Left colon (tissue), 2 donors: ENCODE measurements around the gene CRADD. TPM values are rescaled to one million over a fixed set of nuclear protein-coding genes. Genes with fewer than 3 reads are reported as not detected.
"Not testable (repeated sequence)": the region's sequence is repeated elsewhere in the genome, so short reads cannot be mapped to it uniquely, and the experiment has no call there.

Experiments used
- ATAC-seq: fragments of 200-7000 bp; cut with Tn5 transposase; one replicate; pipeline ENCODE4 v1.9.1; 2020; ENCODE audit warnings: mild to moderate bottlenecking, moderate library complexity
- DNase-seq, 2 donors: peaks; one replicate each; pipeline ENCODE4 v3.0.0-alpha.2; 2020
- intact Hi-C, 2 donors: fragments of 100-400 bp; cut with DNase I in 1 of 2; cut with micrococcal nuclease in 1 of 2; formaldehyde crosslinking; loops; one replicate each; pipeline versions ENCODE4 v1.11.2 to v1.14.0; 2022; cut with DNase I, micrococcal nuclease
- total RNA-seq, 2 donors: library from RNA; stranded (reverse); fragmentation: NEBNext Ultra II Directional; extraction: Animal tissue kit (Norgen Biotek cat#: 25700); gene quantifications; one replicate each; pipeline ENCODE4 v1.2.1, GENCODE V29; 2021
- donor health status: DM: no; HTN: no; CAD: no.
- donor health status: DM: yes; HTN: yes; CAD: no.

Gene CRADD
- total RNA-seq, 2 donors from 2014 or later = 22.1 to 27.6 TPM

- intact Hi-C loops = no loop called here
- ATAC-seq = no peak
Measured at GRCh38 chr12:93921521-93921920, 244.3 kb downstream of the CRADD start.

GRCh38 chr12:93922583-93923006, 245.4 kb downstream of the CRADD start:
- intact Hi-C loops = no loop called here

More at GRCh38 chr12:93921521-93921920, 244.3 kb downstream of the CRADD start:
- no peak for DNase-seq

DNA sequence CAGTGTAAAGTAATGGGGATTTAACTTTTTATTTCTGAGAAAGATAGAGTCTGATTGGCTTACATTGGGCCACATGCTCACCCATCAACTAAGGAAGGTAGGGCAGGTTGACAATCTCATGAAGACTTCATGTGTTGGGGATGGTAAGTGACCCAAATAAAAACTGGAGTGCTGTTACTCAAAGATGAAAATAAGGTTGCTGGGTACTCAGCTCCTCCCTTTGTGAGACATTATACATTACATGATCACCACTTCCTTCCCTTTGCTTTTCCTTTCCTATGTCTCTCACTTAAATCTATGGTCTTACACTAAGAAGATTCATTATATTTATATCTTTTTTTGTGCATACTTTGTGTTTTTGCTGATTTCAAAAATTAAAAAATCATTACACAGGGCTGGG, 247.2 kb downstream of the CRADD start:
- ATAC-seq (no peak), DNase-seq (no peak)
- intact Hi-C loops = no loop called here

More at GRCh38 chr12:93922583-93923006, 245.4 kb downstream of the CRADD start:
- no peak for DNase-seq
- peak; percentile 39 for ATAC-seq

GRCh38 chr12:93925585-93926205, 248.5 kb downstream of the CRADD start:
- intact Hi-C loops = no loop called here
- no peak for ATAC-seq
- DNase-seq = no peak

DNA sequence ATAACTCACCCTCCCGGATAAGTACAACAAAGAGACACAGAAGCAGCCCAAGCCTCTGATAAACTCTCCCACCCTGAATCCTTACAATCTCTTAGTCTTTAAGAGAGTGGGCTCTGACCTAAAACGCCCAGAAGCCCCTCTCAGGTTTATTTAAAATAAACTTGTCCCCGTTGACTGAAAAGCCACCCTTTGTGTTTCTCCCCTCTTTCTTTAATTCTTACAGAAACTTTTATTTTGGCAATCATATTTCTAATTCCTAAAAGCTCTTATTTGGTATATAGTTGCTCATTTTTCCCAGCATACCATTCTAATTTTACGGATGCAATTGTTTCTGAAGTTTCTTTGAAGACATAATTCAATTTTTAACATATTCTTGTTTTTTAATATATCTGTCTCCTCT, 249.1 kb downstream of the CRADD start:
- ATAC-seq = no peak
- DNase-seq = no peak
- intact Hi-C loops = no loop called here

DNA sequence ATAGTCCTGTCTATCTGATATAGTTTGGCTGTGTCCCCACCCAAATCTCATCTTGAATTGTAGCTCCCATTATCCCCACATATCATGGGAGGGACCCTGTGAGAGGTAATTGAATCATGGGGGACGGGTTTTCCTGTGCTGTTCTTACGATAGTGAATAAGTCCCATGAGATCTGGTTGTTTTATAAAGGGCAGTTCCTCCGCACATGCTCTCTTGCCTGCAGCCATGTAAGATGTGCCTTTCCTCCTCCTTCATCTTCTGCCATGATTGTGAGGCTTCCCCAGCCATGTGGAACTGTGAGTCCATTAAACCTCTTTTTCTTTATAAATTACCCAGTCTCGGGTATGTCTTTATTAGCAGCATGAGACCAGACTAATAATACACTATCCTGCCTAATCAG, 251.9 kb downstream of the CRADD start:
- ATAC-seq, intact Hi-C loops: not testable (repeated sequence)

DNA sequence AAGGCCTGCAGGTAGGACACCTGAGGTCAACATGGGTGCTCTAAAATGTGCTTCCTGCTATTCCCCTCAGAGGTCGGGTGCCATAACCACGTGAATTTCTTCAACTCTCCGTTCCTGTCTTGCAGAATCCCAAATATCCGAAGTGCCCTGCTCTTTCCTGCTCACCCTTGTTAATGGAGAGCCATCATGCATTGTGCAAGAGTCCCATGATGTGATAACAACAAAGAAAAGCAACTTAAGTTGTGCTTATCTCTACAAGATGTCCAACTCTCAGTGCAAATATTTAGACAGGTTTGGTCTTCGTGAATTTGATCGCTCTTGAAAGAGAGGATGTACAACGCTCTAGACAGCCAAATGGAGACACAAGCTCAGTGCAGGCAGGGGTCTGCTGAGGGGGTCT, 260.6 kb downstream of the CRADD start:
- intact Hi-C loops = no loop called here
- no peak for DNase-seq

More for the DNA sequence above, 251.9 kb downstream of the CRADD start:
- DNase-seq = not testable (repeated sequence)

DNA sequence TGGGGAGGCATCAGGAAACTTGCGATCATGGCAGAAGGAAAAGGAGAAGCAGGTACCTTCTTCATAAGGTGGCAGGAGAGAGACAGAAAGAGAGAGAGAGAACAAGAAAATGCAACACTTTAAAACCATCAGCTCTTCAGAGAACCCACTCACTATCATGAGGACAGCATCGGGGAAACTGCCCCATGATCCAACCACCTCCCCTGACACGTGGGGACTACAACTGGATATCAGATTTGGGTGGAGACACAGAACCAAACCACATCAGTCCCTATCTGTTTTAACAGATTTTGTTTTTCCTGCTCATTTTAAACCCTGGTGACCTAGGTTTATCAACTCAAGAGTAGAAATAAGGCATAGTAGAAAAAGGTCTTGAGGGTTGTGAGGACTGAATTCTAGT, 261.1 kb downstream of the CRADD start:
- no peak for ATAC-seq
- intact Hi-C loops = no loop called here

More for the DNA sequence above, 260.6 kb downstream of the CRADD start:
- no peak for ATAC-seq

GRCh38 chr12:93938931-93939330, 261.8 kb downstream of the CRADD start:
- DNase-seq (no peak), ATAC-seq (no peak)
- intact Hi-C loops = no loop called here

More for the DNA sequence above, 261.1 kb downstream of the CRADD start:
- no peak for DNase-seq

DNA sequence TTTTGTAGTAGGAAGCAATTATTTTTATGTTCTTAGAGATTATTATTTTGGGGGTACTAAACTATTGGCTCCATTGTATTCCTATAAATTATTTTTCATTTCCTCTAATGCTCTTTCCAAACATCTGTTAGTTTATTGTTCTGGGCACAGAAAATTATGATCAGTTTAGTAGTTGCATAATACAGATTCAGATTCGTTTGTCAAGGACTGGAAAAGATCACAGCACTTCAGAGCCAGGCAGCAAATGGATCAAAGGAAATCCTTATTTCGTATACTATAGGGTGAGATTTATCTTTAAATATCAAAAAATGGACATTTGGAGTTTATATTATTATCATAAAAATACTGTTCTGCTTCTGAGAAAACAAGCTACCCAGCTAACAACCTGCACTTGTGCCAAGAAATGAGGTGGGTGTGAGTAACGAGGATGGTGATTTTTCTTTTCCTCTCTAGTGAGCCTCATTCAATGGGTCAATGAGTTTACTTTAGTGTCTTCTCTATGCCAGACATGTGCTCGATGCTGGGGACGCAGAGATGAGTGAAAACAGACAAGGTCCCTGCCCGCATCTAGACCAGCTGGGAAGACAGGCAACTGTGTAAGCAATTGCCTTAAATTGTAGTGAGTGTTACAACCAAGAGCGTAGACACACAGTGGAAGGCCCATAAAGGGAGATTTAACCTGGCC, 262.6 kb downstream of the CRADD start:
- ATAC-seq = no peak
- intact Hi-C loops = no loop called here
- DNase-seq = no peak

GRCh38 chr12:93943780-93944179, 266.6 kb downstream of the CRADD start:
- no peak for DNase-seq
- ATAC-seq = peak; percentile 66
- intact Hi-C loops = no loop called here

DNA sequence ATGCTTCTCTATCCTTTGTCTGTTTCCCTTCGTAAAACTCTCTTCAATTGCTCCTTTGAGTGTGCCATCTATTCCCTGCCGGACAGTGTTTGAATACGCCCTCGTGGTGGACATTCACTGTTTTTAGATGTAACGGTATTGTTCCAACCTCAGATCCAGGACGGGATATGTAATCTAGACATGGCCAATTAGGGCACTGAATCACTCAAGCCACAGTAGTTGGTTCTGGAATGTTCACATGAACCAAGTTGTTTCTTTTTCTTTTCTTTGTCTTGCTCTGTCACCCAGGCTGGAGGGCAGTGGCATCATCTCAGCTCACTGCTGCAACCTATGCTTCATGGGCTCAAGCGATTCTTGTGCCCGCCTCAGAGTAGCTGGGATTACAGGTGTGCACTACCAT, 267.0 kb downstream of the CRADD start:
- ATAC-seq = no peak
- intact Hi-C loops = no loop called here
- DNase-seq = no peak

Other genes with a start within 250 kb of the CRADD start
- 10 to 100 TPM; 73.1 to 83.5 TPM for gene UBE2N, start 235.4 kb upstream of the CRADD start, total RNA-seq
- gene MRPL42, start 209.9 kb upstream of the CRADD start, total RNA-seq = 10 to 100 TPM; 58.2 to 65.1 TPM
- 10 to 100 TPM; 19.5 to 27.9 TPM for gene SOCS2, start 104.7 kb upstream of the CRADD start, total RNA-seq